Mesenchymal stem cell (in vitro differentiated cells and primary cell): ENCODE results near the gene PTCD2.
"Not testable (repeated sequence)": the region's sequence is repeated elsewhere in the genome, so short reads cannot be mapped to it uniquely, and the experiment has no call there.

Source experiments
- DNase-seq: peaks from one replicate; pipeline ENCODE4 v3.0.0-alpha.2; 2013
- H2AFZ ChIP-seq: one replicate; pipeline ENCODE4 v1.6.1; 2013; ENCODE audit warnings: low read depth, mild to moderate bottlenecking, control low read depth, inconsistent platforms, low read length, moderate library complexity
- H2AK5ac ChIP-seq: 2 replicates; pipeline ENCODE4 v1.6.1; 2013; ENCODE audit warnings: low read length, moderate library complexity, mild to moderate bottlenecking, inconsistent platforms; ENCODE audit not compliant: severe bottlenecking
- H2BK120ac ChIP-seq: one replicate; pipeline ENCODE4 v1.6.1; 2013; ENCODE audit warnings: low read depth, mild to moderate bottlenecking, inconsistent platforms, low read length, moderate library complexity
- H2BK12ac ChIP-seq, 2 experiments: one replicate each; pipeline ENCODE4 v1.6.1; 2013; ENCODE audit warnings: inconsistent platforms in 2 of 2, low read length in 2 of 2, mild to moderate bottlenecking in 2 of 2, moderate library complexity in 2 of 2, control low read depth in 1 of 2
- H2BK15ac ChIP-seq: one replicate; pipeline ENCODE4 v1.6.1; 2013; ENCODE audit warnings: mild to moderate bottlenecking, low read depth, inconsistent platforms; ENCODE audit not compliant: poor library complexity, severe bottlenecking
- H2BK5ac ChIP-seq: 2 replicates; pipeline ENCODE4 v1.6.1; 2013; ENCODE audit warnings: low read depth, mild to moderate bottlenecking, low read length, control low read depth, inconsistent platforms; ENCODE audit not compliant: poor library complexity, severe bottlenecking
- H3K14ac ChIP-seq, 2 experiments: one replicate each; pipeline ENCODE4 v1.6.1; 2013; ENCODE audit warnings: inconsistent platforms in 2 of 2, low read length in 2 of 2, control low read depth in 1 of 2, mild to moderate bottlenecking in 1 of 2, moderate library complexity in 1 of 2
- H3K18ac ChIP-seq, 2 experiments: one replicate each; pipeline ENCODE4 v1.6.1; 2013; ENCODE audit warnings: inconsistent platforms in 2 of 2, low read length in 2 of 2, control low read depth in 1 of 2, low read depth in 1 of 2, mild to moderate bottlenecking in 1 of 2
- H3K23ac ChIP-seq, 2 experiments: one replicate each; pipeline ENCODE4 v1.6.1; 2013; ENCODE audit warnings: inconsistent platforms in 2 of 2, low read length in 2 of 2, mild to moderate bottlenecking in 2 of 2, moderate library complexity in 2 of 2, control low read depth in 1 of 2
- H3K27ac ChIP-seq: 2 replicates; pipeline ENCODE4 v1.5.1; 2013; ENCODE audit warnings: mild to moderate bottlenecking, moderate library complexity, low read length, control low read depth, inconsistent platforms; ENCODE audit not compliant: poor library complexity, severe bottlenecking
- H3K27me3 ChIP-seq, 2 experiments: 2 replicates each; pipeline versions ENCODE4 v1.6.1 to v1.7.0; 2013; ENCODE audit warnings: low read length in 2 of 2, mild to moderate bottlenecking in 2 of 2, moderate library complexity in 2 of 2, control low read depth in 1 of 2, inconsistent platforms in 1 of 2; ENCODE audit not compliant: control insufficient read depth in 1 of 2, insufficient read depth in 1 of 2
- H3K36me3 ChIP-seq, 2 experiments: 2 replicates each; pipeline versions ENCODE4 v1.6.1 to v1.7.0; 2013; ENCODE audit warnings: low read length in 2 of 2, control low read depth in 1 of 2, inconsistent platforms in 1 of 2, low read depth in 1 of 2, mild to moderate bottlenecking in 1 of 2; ENCODE audit not compliant: insufficient read depth in 2 of 2, control insufficient read depth in 1 of 2
- H3K4ac ChIP-seq, 2 experiments: one replicate each; pipeline ENCODE4 v1.6.1; 2013; ENCODE audit warnings: inconsistent platforms in 2 of 2, low read length in 2 of 2, mild to moderate bottlenecking in 2 of 2, moderate library complexity in 2 of 2, control low read depth in 1 of 2, low read depth in 1 of 2
- H3K4me1 ChIP-seq: 2 replicates; pipeline ENCODE4 v1.6.1; 2013; ENCODE audit warnings: low read depth, low read length, control low read depth; ENCODE audit not compliant: control insufficient read depth, insufficient read depth
- H3K4me2 ChIP-seq: 2 replicates; pipeline ENCODE4 v1.6.1; 2013; ENCODE audit warnings: low read length, mild to moderate bottlenecking, inconsistent platforms; ENCODE audit not compliant: poor library complexity, severe bottlenecking
- H3K4me3 ChIP-seq, 2 experiments: 2 replicates each; pipeline versions ENCODE4 v1.5.1 to v1.7.0; 2013; ENCODE audit warnings: low read length in 2 of 2, mild to moderate bottlenecking in 2 of 2, control low read depth in 1 of 2, low read depth in 1 of 2; ENCODE audit not compliant: insufficient read depth in 1 of 2
- H3K79me1 ChIP-seq: replicated peaks from 2 replicates; pipeline ENCODE4 v1.6.1; 2013; ENCODE audit warnings: mild to moderate bottlenecking, control low read depth, low read length, inconsistent platforms; ENCODE audit not compliant: poor library complexity, severe bottlenecking
- H3K9ac ChIP-seq: 2 replicates; pipeline ENCODE4 v1.7.0; 2013; ENCODE audit warnings: mild to moderate bottlenecking, low read length, moderate library complexity
- H3K9me3 ChIP-seq: 2 replicates; pipeline ENCODE4 v1.7.0; 2013; ENCODE audit warnings: mild to moderate bottlenecking, low read length; ENCODE audit not compliant: control insufficient read depth
- H4K8ac ChIP-seq: one replicate; pipeline ENCODE4 v1.6.1; 2013; ENCODE audit warnings: inconsistent platforms, mild to moderate bottlenecking, low read length, moderate library complexity
- H4K91ac ChIP-seq: one replicate; pipeline ENCODE4 v1.6.1; 2013; ENCODE audit warnings: mild to moderate bottlenecking, low read length, inconsistent platforms
- WGBS: methylation state at CpG from one replicate; pipeline ENCODE4 v1.1.7; 2013; ENCODE audit warnings: mixed read lengths; 5-methylcytosine and 5-hydroxymethylcytosine counted together

Gene PTCD2

GRCh38 chr5:72296256-72296655 lies 23.9 kb upstream of the PTCD2 start:
- H3K9ac ChIP-seq: no peak overlapping the region
- H3K14ac ChIP-seq: no peak overlapping the region
- H3K27ac ChIP-seq: no peak overlapping the region
- no peak for DNase-seq
- H3K9me3 ChIP-seq: no peaks in the 10 kb centered on the region
- no peak overlapping the region for H3K4me2 ChIP-seq
- no peak overlapping the region for H2BK15ac ChIP-seq
- no peak overlapping the region for H2AFZ ChIP-seq
- no peak overlapping the region for H3K23ac ChIP-seq
- no peaks in the 10 kb centered on the region for H3K27me3 ChIP-seq
- no peak overlapping the region for H3K4me3 ChIP-seq
- H2AK5ac ChIP-seq: no peak overlapping the region
- peaks cover 0 to 43% of the 10 kb centered on the region in 2 experiments for H3K36me3 ChIP-seq
- H2BK5ac ChIP-seq: no peak overlapping the region
- peaks cover 15% of the 10 kb centered on the region for H3K79me1 ChIP-seq
- no peak overlapping the region for H3K18ac ChIP-seq
- H3K4me1 ChIP-seq: no peaks in the 10 kb centered on the region
- H2BK12ac ChIP-seq: no peak overlapping the region
- H4K91ac ChIP-seq: no peak overlapping the region
- no peak overlapping the region for H4K8ac ChIP-seq
- H3K4ac ChIP-seq: no peak overlapping the region
- no CpG with 5 or more reads among the region's 2 CpGs for WGBS
- no peak overlapping the region for H2BK120ac ChIP-seq

GRCh38 chr5:72298136-72298535 lies 22.0 kb upstream of the PTCD2 start:
- H3K4me2 ChIP-seq, H2AFZ ChIP-seq, H3K27ac ChIP-seq, H3K18ac ChIP-seq, H3K27me3 ChIP-seq, H3K4ac ChIP-seq, H4K8ac ChIP-seq, DNase-seq, H3K23ac ChIP-seq, H4K91ac ChIP-seq, H3K4me1 ChIP-seq, H2BK15ac ChIP-seq, H3K14ac ChIP-seq, H2AK5ac ChIP-seq, H2BK5ac ChIP-seq, H3K9ac ChIP-seq, H3K9me3 ChIP-seq, H2BK12ac ChIP-seq, H3K4me3 ChIP-seq, H2BK120ac ChIP-seq: not testable (repeated sequence)
- Histone ChIP-seq H3K36me3 (peaks cover 3 to 42% of the 10 kb centered on the region in 2 experiments), H3K79me1 (peaks cover 17% of the 10 kb centered on the region)
- 100% methylated on average over 3 of the region's 3 CpGs for WGBS

GRCh38 chr5:72298711-72299110 lies 21.5 kb upstream of the PTCD2 start:
- Histone ChIP-seq H3K79me1 (peaks cover 17% of the 10 kb centered on the region), H4K8ac (no peak overlapping the region), H2BK12ac (no peak overlapping the region), H2AK5ac (no peak overlapping the region), H3K4me1 (peaks cover 2% of the 10 kb centered on the region), H3K36me3 (peaks cover 3 to 38% of the 10 kb centered on the region in 2 experiments), H3K4me2 (no peak overlapping the region), H2BK120ac (no peak overlapping the region), H3K4me3 (no peak overlapping the region), H3K9ac (no peak overlapping the region), H2BK15ac (no peak overlapping the region), H3K18ac (no peak overlapping the region), H2BK5ac (no peak overlapping the region), H3K9me3 (no peaks in the 10 kb centered on the region), H3K4ac (no peak overlapping the region), H3K23ac (no peak overlapping the region), H3K14ac (no peak overlapping the region), H2AFZ (no peak overlapping the region), H3K27me3 (no peaks in the 10 kb centered on the region), H4K91ac (no peak overlapping the region), H3K27ac (no peak overlapping the region)
- no peak for DNase-seq
- 88% methylated on average over 5 of the region's 5 CpGs for WGBS

GRCh38 chr5:72300590-72301339 lies 19.4 kb upstream of the PTCD2 start:
- H3K18ac ChIP-seq: no peak overlapping the region
- no peak overlapping the region for H4K91ac ChIP-seq
- WGBS: no CpG with 5 or more reads among the region's 1 CpG
- no peak overlapping the region for H2BK120ac ChIP-seq
- no peak for DNase-seq
- H3K4me2 ChIP-seq: no peak overlapping the region
- H2AK5ac ChIP-seq: no peak overlapping the region
- no peak overlapping the region for H3K14ac ChIP-seq
- H4K8ac ChIP-seq: no peak overlapping the region
- no peak overlapping the region for H3K4me3 ChIP-seq
- no peak overlapping the region for H2BK15ac ChIP-seq
- no peak overlapping the region for H3K27ac ChIP-seq
- peak overlapping the region; percentile 17 for H3K9ac ChIP-seq
- no peak overlapping the region for H2AFZ ChIP-seq
- no peak overlapping the region for H2BK12ac ChIP-seq
- peaks cover 2% of the 10 kb centered on the region for H3K4me1 ChIP-seq
- peaks cover 22% of the 10 kb centered on the region for H3K79me1 ChIP-seq
- H2BK5ac ChIP-seq: no peak overlapping the region
- no peak overlapping the region for H3K4ac ChIP-seq
- peaks cover 3 to 22% of the 10 kb centered on the region in 2 experiments for H3K36me3 ChIP-seq
- H3K27me3 ChIP-seq: no peaks in the 10 kb centered on the region
- H3K9me3 ChIP-seq: no peaks in the 10 kb centered on the region
- no peak overlapping the region for H3K23ac ChIP-seq
